Calu3 (cell line): ENCODE results near the gene LSAMP. TPM values are rescaled to one million over a fixed set of nuclear protein-coding genes. Genes with fewer than 3 reads are reported as not detected.

Source experiments
- BruUV-seq: library from RNA; stranded (reverse); fragments of 400-500 nt; replicated peaks from 2 replicates; lab custom pipeline; 2021; lab: Mats Ljungman, UMichigan
- CTCF ChIA-PET: fragments of 300-600 bp; sonication (Branson Sonifier 250); formaldehyde crosslinking; loops from one replicate; lab custom pipeline; 2022; ENCODE audit warnings: antibody characterized with exemption; lab: Charles Lee
- DNase-seq: peaks from one replicate; pipeline ENCODE4 v3.0.0; 2022
- H3K27ac Mint-ChIP-seq: one replicate; pipeline ENCODE4 v1.8.0; 2022; ENCODE audit warnings: mixed read lengths; ENCODE audit not compliant: unreplicated experiment
- H3K27me3 Mint-ChIP-seq: one replicate; pipeline ENCODE4 v1.8.0; 2022; ENCODE audit warnings: mixed read lengths; ENCODE audit not compliant: unreplicated experiment
- H3K36me3 Mint-ChIP-seq: one replicate; pipeline ENCODE4 v1.8.0; 2022; ENCODE audit warnings: mild to moderate bottlenecking, moderate library complexity, mixed read lengths; ENCODE audit not compliant: insufficient read depth, unreplicated experiment
- H3K4me1 Mint-ChIP-seq: one replicate; pipeline ENCODE4 v1.8.0; 2022; ENCODE audit warnings: mild to moderate bottlenecking, low read depth, mixed read lengths; ENCODE audit not compliant: unreplicated experiment
- H3K4me3 Mint-ChIP-seq: one replicate; pipeline ENCODE4 v1.8.0; 2022; ENCODE audit warnings: mild to moderate bottlenecking, low read depth, moderate library complexity, mixed read lengths; ENCODE audit not compliant: unreplicated experiment
- H3K9me3 Mint-ChIP-seq: one replicate; pipeline ENCODE4 v1.8.0; 2022; ENCODE audit warnings: low read depth, mixed read lengths; ENCODE audit not compliant: unreplicated experiment
- intact Hi-C: fragments of 100-400 bp; cut with micrococcal nuclease; formaldehyde crosslinking; loops from one replicate; pipeline ENCODE4 v1.10.0; 2022; ENCODE audit not compliant: unreplicated experiment
- total RNA-seq: library from RNA; stranded (reverse); gene quantifications from 2 replicates; pipeline ENCODE4 v1.2.3, GENCODE V29; 2022
- TF ChIP-seq, protein P1 (sequence below): fragments of 200-600 bp; IDR thresholded peaks from one replicate; pipeline ENCODE4 v1.8.0; 2022; ENCODE audit warnings: antibody characterized with exemption; ENCODE audit not compliant: unreplicated experiment

LSAMP gene
- total RNA-seq, 1 experiment from 2014 or later, result 0.90 TPM

DNA sequence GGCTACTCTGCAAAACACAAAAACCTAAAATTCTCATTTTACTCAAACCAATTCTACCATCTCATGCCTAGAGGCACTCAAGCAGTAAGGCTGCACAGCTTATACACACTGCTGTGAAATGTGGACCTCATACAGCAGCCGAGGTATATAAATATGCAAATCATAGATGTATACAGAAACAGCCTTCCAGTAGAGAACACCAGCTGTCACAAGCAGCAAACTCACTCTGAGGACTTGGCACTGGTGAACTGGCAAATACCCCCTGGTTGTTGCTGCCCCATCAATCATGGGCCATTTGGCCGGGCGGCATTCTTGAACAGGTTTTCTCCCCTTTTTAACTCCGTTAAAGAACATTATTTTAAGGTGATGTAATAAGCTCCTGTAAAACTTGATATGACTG is 378.0 kb downstream of the LSAMP start:
- no TSS peak for BruUV-seq
- no peak overlapping the region for H3K4me3 Mint-ChIP-seq
- no peaks in the 10 kb centered on the region for H3K36me3 Mint-ChIP-seq
- intact Hi-C loops, result no loop called here
- no peaks in the 10 kb centered on the region for H3K27me3 Mint-ChIP-seq
- no peak overlapping the region for H3K27ac Mint-ChIP-seq
- DNase-seq, result no peak
- CTCF ChIA-PET, result no interaction called here
- no peaks in the 10 kb centered on the region for H3K4me1 Mint-ChIP-seq
- TF ChIP-seq, protein P1, sequence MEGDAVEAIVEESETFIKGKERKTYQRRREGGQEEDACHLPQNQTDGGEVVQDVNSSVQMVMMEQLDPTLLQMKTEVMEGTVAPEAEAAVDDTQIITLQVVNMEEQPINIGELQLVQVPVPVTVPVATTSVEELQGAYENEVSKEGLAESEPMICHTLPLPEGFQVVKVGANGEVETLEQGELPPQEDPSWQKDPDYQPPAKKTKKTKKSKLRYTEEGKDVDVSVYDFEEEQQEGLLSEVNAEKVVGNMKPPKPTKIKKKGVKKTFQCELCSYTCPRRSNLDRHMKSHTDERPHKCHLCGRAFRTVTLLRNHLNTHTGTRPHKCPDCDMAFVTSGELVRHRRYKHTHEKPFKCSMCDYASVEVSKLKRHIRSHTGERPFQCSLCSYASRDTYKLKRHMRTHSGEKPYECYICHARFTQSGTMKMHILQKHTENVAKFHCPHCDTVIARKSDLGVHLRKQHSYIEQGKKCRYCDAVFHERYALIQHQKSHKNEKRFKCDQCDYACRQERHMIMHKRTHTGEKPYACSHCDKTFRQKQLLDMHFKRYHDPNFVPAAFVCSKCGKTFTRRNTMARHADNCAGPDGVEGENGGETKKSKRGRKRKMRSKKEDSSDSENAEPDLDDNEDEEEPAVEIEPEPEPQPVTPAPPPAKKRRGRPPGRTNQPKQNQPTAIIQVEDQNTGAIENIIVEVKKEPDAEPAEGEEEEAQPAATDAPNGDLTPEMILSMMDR, result no peak
- H3K9me3 Mint-ChIP-seq, result no peaks in the 10 kb centered on the region

GRCh38 chr3:116065501-116065900 is 379.8 kb downstream of the LSAMP start:
- Mint-ChIP-seq H3K36me3 (no peaks in the 10 kb centered on the region), H3K4me1 (no peaks in the 10 kb centered on the region), H3K27ac (no peak overlapping the region), H3K27me3 (no peaks in the 10 kb centered on the region), H3K9me3 (no peaks in the 10 kb centered on the region), H3K4me3 (no peak overlapping the region)
- intact Hi-C loops, result no loop called here
- BruUV-seq, result no TSS peak
- DNase-seq, result no peak
- CTCF ChIA-PET, result no interaction called here
- TF ChIP-seq, protein P1, result no peak

DNA sequence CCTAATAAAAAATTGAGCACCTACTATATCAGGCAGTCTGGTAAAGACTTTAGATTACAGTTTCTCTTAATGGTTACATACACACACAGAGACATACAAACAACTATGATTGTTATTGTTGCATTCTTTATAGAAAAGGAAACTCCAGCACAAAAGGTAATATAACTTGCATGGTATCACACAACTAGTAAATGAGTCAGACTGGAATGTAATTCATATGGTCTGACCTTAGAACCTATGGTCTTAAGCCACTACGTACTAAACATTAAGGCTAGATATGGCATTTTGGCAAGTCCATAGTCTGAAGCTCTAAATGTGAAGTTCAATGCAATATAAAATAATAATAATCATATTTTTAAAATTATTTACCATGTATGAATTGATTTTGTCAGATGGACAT is 380.6 kb downstream of the LSAMP start:
- H3K36me3 Mint-ChIP-seq, result no peaks in the 10 kb centered on the region
- no peak for DNase-seq
- intact Hi-C loops, result no loop called here
- no peak overlapping the region for H3K27ac Mint-ChIP-seq
- H3K4me3 Mint-ChIP-seq, result no peak overlapping the region
- CTCF ChIA-PET, result no interaction called here
- TF ChIP-seq, protein P1, result no peak
- no peaks in the 10 kb centered on the region for H3K27me3 Mint-ChIP-seq
- no peaks in the 10 kb centered on the region for H3K9me3 Mint-ChIP-seq
- BruUV-seq, result no TSS peak
- H3K4me1 Mint-ChIP-seq, result peaks cover 8% of the 10 kb centered on the region

DNA sequence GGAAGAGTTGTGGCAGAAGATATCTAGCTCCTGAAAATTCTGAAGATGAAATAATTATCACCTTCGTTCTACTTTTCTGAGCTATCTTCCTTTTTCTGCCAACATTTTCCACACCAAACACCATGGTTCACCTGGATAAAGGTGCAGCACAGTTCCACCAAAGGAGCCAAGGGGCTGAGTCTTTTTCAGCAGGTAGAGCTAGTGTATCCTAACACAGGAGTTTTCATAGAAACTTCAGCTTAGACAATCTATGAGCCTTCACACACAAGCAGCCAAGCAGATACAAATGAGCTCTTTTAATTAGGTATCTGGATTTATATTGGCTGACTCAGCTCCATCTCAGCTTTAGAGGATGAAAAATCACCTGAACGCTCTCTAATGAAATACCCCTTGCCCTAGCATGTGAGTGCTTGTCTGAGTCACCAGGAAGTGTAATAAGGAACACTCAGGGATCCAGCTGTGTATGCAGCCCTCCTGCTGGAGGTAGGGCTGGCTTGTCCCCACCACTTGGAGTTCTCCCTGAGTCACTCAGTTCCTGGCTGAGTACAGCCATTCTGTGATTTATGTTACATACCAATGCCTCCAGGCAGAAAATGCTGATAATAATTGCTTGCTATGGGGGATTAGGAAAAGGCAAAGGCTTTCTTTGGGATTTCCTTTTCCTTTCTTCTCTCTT is 385.7 kb downstream of the LSAMP start:
- no peak overlapping the region for H3K4me3 Mint-ChIP-seq
- H3K9me3 Mint-ChIP-seq, result no peaks in the 10 kb centered on the region
- H3K4me1 Mint-ChIP-seq, result peaks cover 9% of the 10 kb centered on the region
- intact Hi-C loops, result no loop called here
- no peaks in the 10 kb centered on the region for H3K36me3 Mint-ChIP-seq
- no peak overlapping the region for H3K27ac Mint-ChIP-seq
- H3K27me3 Mint-ChIP-seq, result no peaks in the 10 kb centered on the region
- no TSS peak for BruUV-seq
- TF ChIP-seq, protein P1, result no peak
- DNase-seq, result peak; percentile 72
- CTCF ChIA-PET, result no interaction called here
